Panc1 (cell line): ENCODE data around the gene GPR89B. TPM values are rescaled to one million over a fixed set of nuclear protein-coding genes. Genes with fewer than 3 reads are reported as not detected.

ENCODE experiments used
- ATAC-seq: fragments of 200-7000 bp; cut with Tn5 transposase; 2 replicates; pipeline ENCODE4 v1.9.1; 2020; ENCODE audit warnings: mild to moderate bottlenecking, moderate library complexity
- BruUV-seq: library from RNA; stranded (reverse); fragments of 400-500 nt; replicated peaks from 2 replicates; lab custom pipeline; 2021; lab: Mats Ljungman, UMichigan
- CTCF ChIA-PET: fragments of 300-600 bp; sonication (Branson Sonifier 250); formaldehyde crosslinking; loops from one replicate; lab custom pipeline; 2022; ENCODE audit warnings: antibody characterized with exemption; lab: Charles Lee
- POLR2A ChIA-PET: fragments of 300-600 bp; sonication (Branson Sonifier 250); formaldehyde crosslinking; loops from one replicate; lab custom pipeline; 2022; ENCODE audit warnings: antibody characterized with exemption; lab: Charles Lee
- DNase-seq: peaks from one replicate; pipeline ENCODE4 v3.0.0-alpha.2; 2010; ENCODE audit warnings: low read depth, low spot score
- H3K27ac ChIP-seq: 2 replicates; pipeline ENCODE4 v1.5.1; 2011; ENCODE audit warnings: mild to moderate bottlenecking, low read length, inconsistent platforms
- H3K27me3 ChIP-seq: fragments of 200-500 bp; sonication (Bioruptor generic); 2 replicates; pipeline ENCODE4 v1.6.0; 2014; ENCODE audit warnings: low read length, inconsistent platforms; ENCODE audit not compliant: control insufficient read depth, insufficient read depth
- H3K36me3 ChIP-seq: fragments of 200-500 bp; sonication (Bioruptor generic); 2 replicates; pipeline ENCODE4 v1.5.1; 2014; ENCODE audit warnings: inconsistent platforms, mild to moderate bottlenecking, low read length, moderate library complexity; ENCODE audit not compliant: control insufficient read depth, insufficient read depth
- H3K4me1 ChIP-seq: 2 replicates; pipeline ENCODE4 v1.5.1; 2011; ENCODE audit warnings: inconsistent platforms, mild to moderate bottlenecking, low read length, moderate library complexity; ENCODE audit not compliant: control insufficient read depth, insufficient read depth
- H3K4me3 ChIP-seq, 2 experiments: 2 replicates each; pipeline ENCODE4 v1.5.1; 2011 to 2012; ENCODE audit warnings: low read depth in 2 of 2, low read length in 2 of 2, mild to moderate bottlenecking in 2 of 2, inconsistent platforms in 1 of 2, moderate library complexity in 1 of 2
- H3K9me3 ChIP-seq: fragments of 200-500 bp; sonication (Bioruptor generic); 2 replicates; pipeline ENCODE4 v1.5.1; 2014; ENCODE audit warnings: low read depth, mild to moderate bottlenecking, inconsistent platforms, low read length, moderate library complexity; ENCODE audit not compliant: control insufficient read depth, insufficient read depth
- CTCF ChIP-seq: fragments of 450-650 bp; IDR thresholded peaks from 2 replicates; pipeline ENCODE4 v1.5.1; 2017; ENCODE audit warnings: mild to moderate bottlenecking
- POLR2AphosphoS5 ChIP-seq: IDR thresholded peaks from 2 replicates; pipeline ENCODE4 v1.6.1; 2012; ENCODE audit warnings: mild to moderate bottlenecking, low read depth, low read length, moderate library complexity
- REST ChIP-seq, 2 experiments: IDR thresholded peaks; 2 replicates each; pipeline ENCODE4 v1.6.1; 2011 to 2012; ENCODE audit warnings: low read depth in 2 of 2, control low read depth in 1 of 2, low read length in 1 of 2, mild to moderate bottlenecking in 1 of 2, moderate library complexity in 1 of 2; ENCODE audit not compliant: insufficient read depth in 1 of 2
- SIN3A ChIP-seq: IDR thresholded peaks from 2 replicates; pipeline ENCODE4 v1.6.1; 2012; ENCODE audit warnings: low read depth, mild to moderate bottlenecking, low read length, moderate library complexity, borderline replicate concordance; ENCODE audit not compliant: insufficient read depth
- TCF7L2 ChIP-seq: IDR thresholded peaks from 2 replicates; pipeline ENCODE4 v1.6.1; 2011; ENCODE audit warnings: mild to moderate bottlenecking, low read depth, low read length, inconsistent platforms
- in situ Hi-C: cut with HindIII; loops from 2 replicates; pipeline ENCODE4 v1.10.0; 2016; ENCODE audit warnings: low sequenced_read_pairs, low pct_unique_long_range_greater_than_20kb
- intact Hi-C: fragments of 100-400 bp; cut with micrococcal nuclease; formaldehyde crosslinking; loops from one replicate; pipeline ENCODE4 v1.10.0; 2022; ENCODE audit not compliant: unreplicated experiment
- total RNA-seq: library from RNA; stranded (reverse); gene quantifications from one replicate; pipeline ENCODE4 v1.2.1, GENCODE V29; 2021; ENCODE audit not compliant: unreplicated experiment

Gene GPR89B
- total RNA-seq, 1 experiment from 2014 or later, result 12.0 TPM

GRCh38 chr1:147913362-147913942 is 14.8 kb upstream of the GPR89B start:
- no peaks in the 10 kb centered on the region for H3K4me1 ChIP-seq
- POLR2A ChIA-PET, result no interaction called here

GRCh38 chr1:147919896-147920295 is 8.3 kb upstream of the GPR89B start:
- H3K9me3 ChIP-seq, result no peaks in the 10 kb centered on the region
- in situ Hi-C loops, result no loop called here
- H3K27ac ChIP-seq, result no peak overlapping the region
- POLR2A ChIA-PET, result no interaction called here
- DNase-seq (no peak), ATAC-seq (no peak)
- BruUV-seq, result no TSS peak
- CTCF ChIA-PET, result interaction anchor here (0.6 kb wide), 1 partner anchor 102 kb away, joined by 4 read pairs; no protein-coding TSS in a partner anchor
- no peak overlapping the region for H3K4me3 ChIP-seq
- no peaks in the 10 kb centered on the region for H3K4me1 ChIP-seq
- TF ChIP-seq CTCF (no peak), POLR2AphosphoS5 (no peak), SIN3A (no peak), REST (IDR thresholded peaks at IDR 0.05; ENCODE audit: insufficient read depth in 1 of 2, low read depth in 2 of 2, low read length in 1 of 2) (no peak)
- H3K36me3 ChIP-seq, result no peaks in the 10 kb centered on the region
- intact Hi-C loops, result no loop called here
- H3K27me3 ChIP-seq, result peaks cover 14% of the 10 kb centered on the region

More at GRCh38 chr1:147913362-147913942, 14.8 kb upstream of the GPR89B start:
- peaks cover 19% of the 10 kb centered on the region for H3K27me3 ChIP-seq
- H3K9me3 ChIP-seq, result no peaks in the 10 kb centered on the region
- H3K36me3 ChIP-seq, result no peaks in the 10 kb centered on the region
- in situ Hi-C loops, result no loop called here
- no peak overlapping the region for H3K27ac ChIP-seq
- TF ChIP-seq TCF7L2 (no peak), REST (IDR thresholded peaks at IDR 0.05; ENCODE audit: insufficient read depth in 1 of 2, low read depth in 2 of 2, low read length in 1 of 2) (no peak), CTCF (no peak), SIN3A (no peak)
- ATAC-seq (no peak), DNase-seq (no peak)
- CTCF ChIA-PET, result no interaction called here
- no peak overlapping the region for H3K4me3 ChIP-seq
- intact Hi-C loops, result no loop called here
- no TSS peak for BruUV-seq
